CD4-positive, CD25-positive, alpha-beta regulatory T cell (primary cell): ENCODE measurements around the gene LRGUK. TPM values are rescaled to one million over a fixed set of nuclear protein-coding genes. Genes with fewer than 3 reads are reported as not detected.
"Not testable (repeated sequence)": the region's sequence is repeated elsewhere in the genome, so short reads cannot be mapped to it uniquely, and the experiment has no call there.

Experiments
- ATAC-seq, 2 donors: fragments of 150-1000 bp; cut with Tn5 transposase; one replicate each; pipeline ENCODE4 v1.10.0; 2021; ENCODE audit warnings: low read depth in 2 of 2, moderate number of reproducible peaks in 2 of 2, moderate library complexity in 1 of 2
- DNase-seq, 3 donors: peaks; one replicate each; pipeline versions ENCODE4 v3.0.0 to v3.0.0-alpha.2; 2012 to 2022; ENCODE audit warnings: mixed read lengths in 1 of 3
- H3K27ac ChIP-seq: one replicate; pipeline ENCODE4 v1.7.0; 2013; ENCODE audit warnings: mild to moderate bottlenecking, low read length; ENCODE audit not compliant: insufficient read depth, poor library complexity, severe bottlenecking
- H3K27me3 ChIP-seq: one replicate; pipeline ENCODE4 v1.7.0; 2013; ENCODE audit warnings: low read length; ENCODE audit not compliant: control insufficient read depth, insufficient read depth
- H3K36me3 ChIP-seq: one replicate; pipeline ENCODE4 v1.7.0; 2013; ENCODE audit warnings: mild to moderate bottlenecking, low read length, moderate library complexity; ENCODE audit not compliant: control insufficient read depth, insufficient read depth
- H3K4me1 ChIP-seq: 2 replicates; pipeline ENCODE4 v1.7.0; 2013; ENCODE audit warnings: mild to moderate bottlenecking, low read length; ENCODE audit not compliant: insufficient read depth, control insufficient read depth, poor library complexity, severe bottlenecking
- H3K4me3 ChIP-seq: one replicate; pipeline ENCODE4 v1.7.0; 2013; ENCODE audit warnings: low read depth, mild to moderate bottlenecking, low read length, moderate library complexity
- H3K9me3 ChIP-seq, 2 experiments: 1 replicate in 1 of 2; 2 replicates in 1 of 2; pipeline ENCODE4 v1.7.0; 2013; ENCODE audit warnings: low read length in 2 of 2, mild to moderate bottlenecking in 1 of 2, moderate library complexity in 1 of 2; ENCODE audit not compliant: control insufficient read depth in 2 of 2
- H3K27ac Mint-ChIP-seq, 3 donors: one replicate each; pipeline ENCODE4 v1.8.0; 2020 to 2022; ENCODE audit warnings: mild to moderate bottlenecking in 3 of 3, mixed read lengths in 3 of 3, moderate library complexity in 2 of 3
- H3K27me3 Mint-ChIP-seq: one replicate; pipeline ENCODE4 v1.8.0; 2022; ENCODE audit warnings: mild to moderate bottlenecking, mixed read lengths
- H3K36me3 Mint-ChIP-seq: one replicate; pipeline ENCODE4 v1.8.0; 2020; ENCODE audit warnings: mixed read lengths
- H3K4me1 Mint-ChIP-seq, 4 donors: one replicate each; pipeline ENCODE4 v1.8.0; 2020 to 2022; ENCODE audit warnings: mixed read lengths in 4 of 4, mild to moderate bottlenecking in 1 of 4
- H3K4me3 Mint-ChIP-seq, 4 donors: one replicate each; pipeline ENCODE4 v1.8.0; 2020 to 2022; ENCODE audit warnings: mild to moderate bottlenecking in 4 of 4, mixed read lengths in 4 of 4, moderate library complexity in 3 of 4
- H3K9me3 Mint-ChIP-seq, 7 donors: one replicate each; pipeline ENCODE4 v1.8.0; 2020 to 2022; ENCODE audit warnings: mixed read lengths in 7 of 7, mild to moderate bottlenecking in 3 of 7, moderate library complexity in 2 of 7
- polyA plus RNA-seq, 4 donors: library from polyadenylated mRNA; unstranded; fragments of 300-500 nt; fragmentation: Illumina TruSeq; gene quantifications; one replicate each; pipeline ENCODE4 v1.2.3, GENCODE V29; 2021
- total RNA-seq: library from RNA; stranded (reverse); gene quantifications from one replicate; pipeline ENCODE4 v1.2.3, GENCODE V29; 2022

LRGUK gene, protein sequence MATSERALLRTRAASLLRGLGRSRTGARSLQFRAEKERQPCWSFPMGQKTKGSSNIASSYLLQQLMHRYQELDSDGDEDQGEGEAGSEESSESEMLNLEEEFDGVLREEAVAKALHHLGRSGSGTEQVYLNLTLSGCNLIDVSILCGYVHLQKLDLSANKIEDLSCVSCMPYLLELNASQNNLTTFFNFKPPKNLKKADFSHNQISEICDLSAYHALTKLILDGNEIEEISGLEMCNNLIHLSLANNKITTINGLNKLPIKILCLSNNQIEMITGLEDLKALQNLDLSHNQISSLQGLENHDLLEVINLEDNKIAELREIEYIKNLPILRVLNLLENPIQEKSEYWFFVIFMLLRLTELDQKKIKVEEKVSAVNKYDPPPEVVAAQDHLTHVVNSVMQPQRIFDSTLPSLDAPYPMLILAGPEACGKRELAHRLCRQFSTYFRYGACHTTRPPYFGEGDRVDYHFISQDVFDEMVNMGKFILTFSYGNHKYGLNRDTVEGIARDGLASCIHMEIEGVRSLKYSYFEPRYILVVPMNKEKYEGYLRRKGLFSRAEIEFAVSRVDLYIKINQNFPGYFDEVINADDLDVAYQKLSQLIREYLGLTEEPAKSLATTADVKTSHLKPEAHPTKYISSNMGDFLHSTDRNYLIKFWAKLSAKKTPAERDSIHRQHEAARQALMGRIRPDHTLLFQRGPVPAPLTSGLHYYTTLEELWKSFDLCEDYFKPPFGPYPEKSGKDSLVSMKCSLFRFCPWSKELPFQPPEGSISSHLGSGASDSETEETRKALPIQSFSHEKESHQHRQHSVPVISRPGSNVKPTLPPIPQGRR
- 0.47 TPM for total RNA-seq
- not detected for polyA plus RNA-seq

DNA sequence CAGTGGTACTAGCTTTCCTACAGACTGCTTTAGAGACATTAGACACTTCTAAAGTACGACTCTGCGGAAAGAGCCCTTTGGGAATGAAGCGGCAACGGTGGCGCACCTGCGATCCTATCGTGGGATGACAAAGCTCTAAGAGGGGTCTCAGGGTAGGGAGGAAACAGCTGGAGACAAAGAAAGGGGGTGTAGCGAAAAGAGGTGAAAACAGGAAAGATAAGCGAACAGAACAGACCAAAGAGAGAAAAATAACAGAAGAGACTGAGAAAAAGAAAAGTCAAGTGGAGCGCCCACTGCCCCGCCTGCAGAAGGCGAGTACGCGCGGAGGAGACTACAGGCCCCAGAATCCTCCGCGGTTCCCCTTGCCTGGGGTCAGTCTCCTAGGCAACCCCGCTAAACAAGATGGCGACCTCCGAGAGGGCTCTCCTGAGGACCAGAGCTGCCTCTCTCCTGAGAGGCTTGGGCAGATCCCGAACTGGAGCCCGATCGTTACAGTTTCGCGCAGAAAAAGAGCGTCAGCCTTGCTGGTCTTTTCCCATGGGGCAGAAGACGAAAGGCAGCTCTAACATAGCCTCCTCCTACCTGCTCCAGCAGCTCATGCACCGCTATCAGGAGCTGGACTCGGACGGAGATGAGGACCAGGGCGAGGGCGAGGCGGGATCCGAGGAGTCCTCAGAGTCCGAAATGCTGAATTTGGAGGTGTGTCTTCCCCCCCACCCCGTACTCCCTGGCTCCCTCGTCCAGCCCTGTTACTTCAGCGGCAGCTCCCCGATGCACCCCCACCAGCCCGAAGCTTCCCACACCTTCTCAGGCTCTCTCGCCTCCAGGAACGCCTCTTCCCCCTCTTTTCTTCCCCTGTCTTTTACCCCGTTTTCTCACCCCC, at the start of gene LRGUK:
Gene LRGUK (plus strand): TSS at position 375 of the 883 bp plus-strand sequence. CDS start 28 bp downstream, at position 403.
- Mint-ChIP-seq H3K4me1 (peaks cover 7 to 21% (median 14%) of the 10 kb centered on the region in 4 donors), H3K9me3 (peaks cover 0 to 2% (median 0%) of the 10 kb centered on the region in 7 donors), H3K27ac (peak within 1 kb of the TSS; percentile 25 to 32 (median 27)), H3K27me3 (peaks cover 36% of the 10 kb centered on the region), H3K4me3 (peak within 1 kb of the TSS; percentile 79 to 94 (median 92)), H3K36me3 (no peaks in the 10 kb centered on the region)
- Histone ChIP-seq H3K27ac (no peak within 1 kb of the TSS), H3K9me3 (no peaks in the 10 kb centered on the region), H3K4me1 (peaks cover 11% of the 10 kb centered on the region), H3K4me3 (peak within 1 kb of the TSS; percentile 83), H3K27me3 (peaks cover 8% of the 10 kb centered on the region), H3K36me3 (no peaks in the 10 kb centered on the region)
- ATAC-seq (peak; percentile 95 to 99), DNase-seq (peak; percentile 67 to 81 (median 75))

DNA sequence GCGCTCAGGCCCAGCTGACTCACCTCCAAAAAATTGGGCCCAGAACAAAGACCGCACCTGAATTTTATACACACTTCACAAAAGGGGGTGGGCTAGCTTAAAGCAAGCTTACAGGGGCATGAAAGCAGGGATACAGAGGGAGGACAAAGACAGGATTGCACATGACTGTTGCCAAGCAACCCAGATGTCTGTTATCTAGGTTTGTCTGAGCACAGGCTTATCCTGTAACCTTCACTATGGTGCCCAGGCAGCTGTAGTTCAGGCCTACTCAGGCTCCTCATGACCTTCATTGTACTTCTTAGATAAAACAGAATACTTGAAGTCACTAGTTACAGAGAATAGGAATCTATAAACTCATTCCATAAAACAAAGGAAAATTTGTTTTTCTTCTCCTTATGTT, 49.6 kb upstream of the LRGUK start:
- not testable (repeated sequence) for H3K4me3 Mint-ChIP-seq, H3K27me3 Mint-ChIP-seq, H3K36me3 ChIP-seq, ATAC-seq, H3K4me1 Mint-ChIP-seq, H3K9me3 ChIP-seq, H3K4me3 ChIP-seq, H3K27me3 ChIP-seq, DNase-seq, H3K4me1 ChIP-seq, H3K27ac ChIP-seq
- H3K9me3 Mint-ChIP-seq: peaks cover 0 to 12% (median 5%) of the 10 kb centered on the region in 7 donors
- peaks cover 28% of the 10 kb centered on the region for H3K36me3 Mint-ChIP-seq
- peak overlapping the region in 1 of 3 donors; percentile 82 for H3K27ac Mint-ChIP-seq

DNA sequence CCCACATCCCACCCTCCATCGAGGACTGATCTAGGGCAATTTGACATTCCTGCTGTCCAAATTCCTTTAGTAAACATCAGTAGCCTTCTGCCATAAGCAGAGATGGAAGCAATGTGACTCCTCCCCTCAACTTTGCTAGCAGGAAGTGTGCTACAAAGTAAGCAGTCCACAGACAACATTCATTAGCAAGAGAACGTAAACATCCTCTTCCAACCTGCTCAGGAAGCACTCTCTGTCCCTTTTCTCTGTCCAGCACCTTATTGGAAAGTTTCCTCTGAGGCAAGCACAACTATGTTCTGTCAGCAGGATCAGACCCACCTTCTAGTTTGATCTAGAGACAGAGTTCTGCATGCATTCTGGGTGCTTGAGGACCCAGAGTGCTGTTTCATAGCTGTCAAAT, 48.1 kb upstream of the LRGUK start:
- H3K27me3 Mint-ChIP-seq: no peaks in the 10 kb centered on the region
- Histone ChIP-seq H3K4me1 (no peaks in the 10 kb centered on the region), H3K27me3 (no peaks in the 10 kb centered on the region), H3K36me3 (no peaks in the 10 kb centered on the region), H3K4me3 (no peak overlapping the region), H3K27ac (no peak overlapping the region), H3K9me3 (no peaks in the 10 kb centered on the region)
- ATAC-seq (no peak), DNase-seq (no peak)
- peak overlapping the region in 1 of 3 donors; percentile 18 for H3K27ac Mint-ChIP-seq
- H3K4me1 Mint-ChIP-seq: peaks cover 0 to 10% (median 3%) of the 10 kb centered on the region in 4 donors
- H3K4me3 Mint-ChIP-seq: no peak overlapping the region
- peaks cover 28% of the 10 kb centered on the region for H3K36me3 Mint-ChIP-seq
- H3K9me3 Mint-ChIP-seq: peaks cover 0 to 12% (median 5%) of the 10 kb centered on the region in 7 donors

DNA sequence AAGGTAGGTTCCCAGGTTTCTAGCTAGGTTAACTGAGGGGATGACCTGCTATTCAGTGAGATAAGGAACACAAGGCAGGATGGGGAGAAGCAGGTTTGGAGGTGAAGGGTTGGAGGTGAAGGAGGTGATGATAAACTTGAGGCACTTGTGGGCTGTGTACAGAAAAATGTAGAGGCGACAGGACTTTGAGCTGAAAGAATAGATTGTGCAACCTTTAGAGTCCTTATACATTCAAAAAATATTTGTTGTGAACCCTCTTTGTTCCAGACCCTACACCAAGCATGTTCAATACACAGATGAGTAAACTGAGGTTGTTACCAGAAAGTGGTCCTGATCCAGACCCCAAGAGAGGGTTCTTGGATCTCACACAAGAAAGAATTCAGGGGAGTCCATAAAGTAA, 45.4 kb upstream of the LRGUK start:
- Histone ChIP-seq H3K4me1 (no peaks in the 10 kb centered on the region), H3K27me3 (no peaks in the 10 kb centered on the region), H3K36me3 (no peaks in the 10 kb centered on the region), H3K4me3 (no peak overlapping the region), H3K27ac (no peak overlapping the region), H3K9me3 (no peaks in the 10 kb centered on the region)
- Mint-ChIP-seq H3K36me3 (peaks cover 8% of the 10 kb centered on the region), H3K27ac (no peak overlapping the region), H3K9me3 (peaks cover 0 to 12% (median 5%) of the 10 kb centered on the region in 7 donors), H3K4me1 (peaks cover 0 to 9% (median 3%) of the 10 kb centered on the region in 4 donors), H3K4me3 (peak overlapping the region in 1 of 4 donors; percentile 33), H3K27me3 (no peaks in the 10 kb centered on the region)
- ATAC-seq (no peak), DNase-seq (no peak)

DNA sequence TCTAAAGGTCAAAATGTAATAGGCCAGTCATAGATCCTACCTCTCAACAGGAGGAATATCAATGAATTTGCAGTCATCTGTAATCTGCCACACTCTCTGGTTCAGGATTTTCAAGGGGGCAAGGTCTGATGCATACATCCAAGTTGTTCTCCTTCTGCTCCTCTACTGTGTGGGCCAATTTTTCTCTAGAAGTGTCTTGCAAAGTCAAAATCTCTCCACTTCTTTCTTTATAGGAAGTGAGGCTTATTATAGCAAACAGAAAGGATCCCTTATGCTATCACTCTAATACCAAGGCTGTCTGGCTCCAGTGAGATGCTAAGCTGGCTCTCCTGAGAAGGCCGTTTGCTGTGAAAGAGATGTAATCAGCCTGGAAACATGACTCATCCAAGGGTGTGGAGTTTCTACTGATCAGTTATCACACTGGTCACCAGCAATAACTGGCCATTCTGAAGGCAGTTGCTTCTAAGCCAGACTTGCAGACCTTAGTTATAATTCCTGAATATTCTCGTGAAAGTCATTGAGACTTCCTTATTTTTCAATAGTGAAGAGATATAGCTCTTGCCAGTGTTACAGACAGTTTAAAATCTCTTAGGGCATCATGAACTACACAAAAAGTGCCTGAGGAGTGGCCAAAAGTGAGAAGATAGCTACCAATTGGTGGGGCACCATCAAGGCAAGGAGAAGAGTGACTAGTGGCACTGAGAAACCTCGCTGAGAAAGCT, 43.2 kb upstream of the LRGUK start:
- H3K27ac Mint-ChIP-seq: no peak overlapping the region
- no peak for ATAC-seq
- no peaks in the 10 kb centered on the region for H3K27me3 Mint-ChIP-seq
- H3K36me3 Mint-ChIP-seq: peaks cover 5% of the 10 kb centered on the region
- H3K4me1 ChIP-seq: no peaks in the 10 kb centered on the region
- H3K36me3 ChIP-seq: no peaks in the 10 kb centered on the region
- H3K27ac ChIP-seq: no peak overlapping the region
- peaks cover 0 to 24% (median 10%) of the 10 kb centered on the region in 7 donors for H3K9me3 Mint-ChIP-seq
- H3K4me3 ChIP-seq: no peak overlapping the region
- H3K4me1 Mint-ChIP-seq: peaks cover 0 to 2% (median 0%) of the 10 kb centered on the region in 4 donors
- H3K9me3 ChIP-seq: peaks cover 2 to 4% of the 10 kb centered on the region in 2 experiments
- H3K4me3 Mint-ChIP-seq: no peak overlapping the region
- H3K27me3 ChIP-seq: no peaks in the 10 kb centered on the region
- no peak for DNase-seq

DNA sequence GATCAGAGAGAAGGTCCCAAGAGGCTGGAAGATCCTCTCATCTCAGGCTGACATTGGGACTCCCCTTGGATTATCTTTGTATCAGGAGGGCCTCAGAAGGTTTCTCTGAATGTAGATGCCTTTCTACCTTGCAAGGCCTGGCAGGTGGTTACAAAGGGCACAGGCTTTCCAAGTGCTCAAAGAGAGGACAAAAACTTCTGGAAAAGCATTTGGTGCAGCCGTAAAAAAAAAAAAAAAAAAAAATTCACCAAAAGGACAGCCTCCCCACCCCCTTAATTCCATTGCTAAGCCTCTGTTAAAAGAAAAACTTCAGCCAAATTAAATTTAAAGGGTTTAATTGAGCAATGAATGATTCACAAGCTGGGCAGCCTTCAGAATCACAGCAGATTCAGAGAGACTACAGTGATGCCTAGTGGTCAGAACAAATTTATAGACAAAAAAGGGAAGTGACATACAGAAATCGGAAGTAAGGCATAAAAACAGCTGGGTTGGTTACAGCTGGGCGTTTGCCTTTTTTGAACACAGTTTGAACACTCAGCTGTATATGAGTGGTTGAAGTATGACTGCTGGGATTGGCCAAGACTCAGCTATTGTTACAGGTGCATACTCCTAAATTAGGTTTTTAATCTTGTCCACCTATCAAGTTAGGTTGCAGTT, 42.5 kb upstream of the LRGUK start:
- Histone ChIP-seq H3K9me3 (peaks cover 9 to 10% of the 10 kb centered on the region in 2 experiments), H3K36me3 (no peaks in the 10 kb centered on the region), H3K4me1 (no peaks in the 10 kb centered on the region), H3K27me3 (no peaks in the 10 kb centered on the region), H3K27ac (no peak overlapping the region), H3K4me3 (no peak overlapping the region)
- no peaks in the 10 kb centered on the region for H3K4me1 Mint-ChIP-seq
- H3K27me3 Mint-ChIP-seq: no peaks in the 10 kb centered on the region
- no peak for DNase-seq
- H3K27ac Mint-ChIP-seq: no peak overlapping the region
- no peak overlapping the region for H3K4me3 Mint-ChIP-seq
- H3K9me3 Mint-ChIP-seq: peaks cover 0 to 31% (median 14%) of the 10 kb centered on the region in 7 donors
- H3K36me3 Mint-ChIP-seq: peaks cover 5% of the 10 kb centered on the region
- no peak for ATAC-seq
